Measurements from ENCODE around the gene LCK. TPM values are rescaled to one million over a fixed set of nuclear protein-coding genes. Genes with fewer than 3 reads are reported as not detected.

LCK gene
- total RNA-seq, 1 experiment from 2014 or later: 37.6 TPM

DNA sequence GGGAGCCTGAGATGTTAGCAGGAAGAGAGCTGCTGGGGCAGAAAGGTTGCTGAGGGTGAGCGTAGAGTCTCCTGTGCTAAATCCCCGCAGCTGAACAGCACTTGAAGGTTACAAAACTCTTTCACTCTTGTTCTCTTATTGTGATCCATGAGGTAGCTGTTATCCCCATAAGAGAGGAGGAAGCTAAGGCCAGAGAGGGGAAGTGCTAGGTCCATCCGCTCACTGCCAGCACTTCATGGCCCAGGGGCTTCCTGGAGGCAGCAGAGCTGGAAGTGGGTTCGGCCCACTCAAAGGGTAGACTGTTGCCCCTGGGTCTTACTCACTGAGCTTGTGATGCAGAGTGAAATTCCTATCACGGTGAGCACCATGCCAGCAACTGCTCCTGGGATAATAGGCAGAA, 34.5 kb upstream of the LCK start:
- DNase-seq: no peak
- Mint-ChIP-seq H3K27ac (no peak overlapping the region), H3K27me3 (ENCODE audit: low read depth) (no peaks in the 10 kb centered on the region), H3K36me3 (ENCODE audit: insufficient read depth in 1 of 3, low read depth in 3 of 3) (peaks cover 8 to 36% (median 29%) of the 10 kb centered on the region in 3 experiments; a peak in 6 of 7 replicates), H3K4me1 (peaks cover 12 to 13% of the 10 kb centered on the region in 2 experiments), H3K4me3 (no peak overlapping the region), H3K9me3 (no peaks in the 10 kb centered on the region)
- no peak overlapping the region for H3K18ac ChIP-seq (ENCODE audit: insufficient read length, low read depth, low read length)
- no peak overlapping the region for H3T11ph ChIP-seq (ENCODE audit: low read length)
- no peak overlapping the region for H3K4ac ChIP-seq (ENCODE audit: low read depth, low read length)
- no peak overlapping the region for H2BK20ac ChIP-seq (ENCODE audit: low read depth, low read length, poor library complexity, severe bottlenecking)
- H3K27me3 ChIP-seq (ENCODE audit: insufficient read depth, low read length): no peaks in the 10 kb centered on the region
- no peaks in the 10 kb centered on the region for H3K9me3 ChIP-seq (ENCODE audit: control insufficient read depth, low read depth, low read length)
- no peak overlapping the region for H2BK12ac ChIP-seq (ENCODE audit: insufficient read length, low read depth, low read length)
- H3K79me2 ChIP-seq (ENCODE audit: insufficient read depth, low read length): 0 out of 2 replicates have a peak, but pooled peaks cover 1% of the 10 kb centered on the region
- no peak overlapping the region for H3K27ac ChIP-seq (ENCODE audit: insufficient read length, low read depth, low read length)
- no peak overlapping the region for H3K14ac ChIP-seq (ENCODE audit: insufficient read depth, low read length)
- H3K4me2 ChIP-seq (ENCODE audit: insufficient read depth, insufficient read length, low read length): no peak overlapping the region
- H3K23me2 ChIP-seq (ENCODE audit: insufficient read length, low read depth, low read length, poor library complexity, severe bottlenecking): no peaks in the 10 kb centered on the region
- no peaks in the 10 kb centered on the region for H4K20me1 ChIP-seq (ENCODE audit: control insufficient read depth, insufficient read depth, insufficient read length)
- TF ChIP-seq, protein P1, sequence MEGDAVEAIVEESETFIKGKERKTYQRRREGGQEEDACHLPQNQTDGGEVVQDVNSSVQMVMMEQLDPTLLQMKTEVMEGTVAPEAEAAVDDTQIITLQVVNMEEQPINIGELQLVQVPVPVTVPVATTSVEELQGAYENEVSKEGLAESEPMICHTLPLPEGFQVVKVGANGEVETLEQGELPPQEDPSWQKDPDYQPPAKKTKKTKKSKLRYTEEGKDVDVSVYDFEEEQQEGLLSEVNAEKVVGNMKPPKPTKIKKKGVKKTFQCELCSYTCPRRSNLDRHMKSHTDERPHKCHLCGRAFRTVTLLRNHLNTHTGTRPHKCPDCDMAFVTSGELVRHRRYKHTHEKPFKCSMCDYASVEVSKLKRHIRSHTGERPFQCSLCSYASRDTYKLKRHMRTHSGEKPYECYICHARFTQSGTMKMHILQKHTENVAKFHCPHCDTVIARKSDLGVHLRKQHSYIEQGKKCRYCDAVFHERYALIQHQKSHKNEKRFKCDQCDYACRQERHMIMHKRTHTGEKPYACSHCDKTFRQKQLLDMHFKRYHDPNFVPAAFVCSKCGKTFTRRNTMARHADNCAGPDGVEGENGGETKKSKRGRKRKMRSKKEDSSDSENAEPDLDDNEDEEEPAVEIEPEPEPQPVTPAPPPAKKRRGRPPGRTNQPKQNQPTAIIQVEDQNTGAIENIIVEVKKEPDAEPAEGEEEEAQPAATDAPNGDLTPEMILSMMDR (conservative IDR thresholded peaks at IDR 0.05): no peak
- no peaks in the 10 kb centered on the region for H3K79me1 ChIP-seq (ENCODE audit: insufficient read depth, low read depth, low read length, poor library complexity, severe bottlenecking)
- H3K56ac ChIP-seq (ENCODE audit: insufficient read length, low read depth, low read length): no peak overlapping the region
- H2BK5ac ChIP-seq (ENCODE audit: insufficient read length, low read length): no peak overlapping the region
- no CpG with 5 or more reads among the region's 5 CpGs for WGBS (ENCODE audit: extremely low coverage, insufficient read length, low lambda C conversion rate)
- no peak overlapping the region for H2AK5ac ChIP-seq (ENCODE audit: insufficient read length, low read length)
- H2BK15ac ChIP-seq (ENCODE audit: low read depth, low read length): no peak overlapping the region
- no peak overlapping the region for H2BK120ac ChIP-seq (ENCODE audit: low read depth, low read length, poor library complexity, severe bottlenecking)
- H3K4me1 ChIP-seq (ENCODE audit: insufficient read depth, low read length): peaks cover 4% of the 10 kb centered on the region; the same call in 1 of the 2 replicates
- no peak overlapping the region for H3K9ac ChIP-seq (ENCODE audit: extremely low read depth, insufficient read length, low read length)
- H4K5ac ChIP-seq (ENCODE audit: insufficient read length, low read depth, low read length): no peak overlapping the region
- H4K91ac ChIP-seq (ENCODE audit: insufficient read length, low read depth, low read length): no peak overlapping the region
- no peak overlapping the region for H2AFZ ChIP-seq (ENCODE audit: low read length)
- H4K8ac ChIP-seq (replicated peaks; ENCODE audit: insufficient read length, low read depth, low read length): no peak overlapping the region
- no peak overlapping the region for H3K23ac ChIP-seq (ENCODE audit: insufficient read length, low read depth, low read length)

All from H9 (cell line).